ENCODE measurements around the gene CRK. TPM values are rescaled to one million over a fixed set of nuclear protein-coding genes. Genes with fewer than 3 reads are reported as not detected.

The CRK gene
- total and polyA plus RNA-seq, 8 donors: 18.0 to 87.5 (median 36.7) TPM

DNA sequence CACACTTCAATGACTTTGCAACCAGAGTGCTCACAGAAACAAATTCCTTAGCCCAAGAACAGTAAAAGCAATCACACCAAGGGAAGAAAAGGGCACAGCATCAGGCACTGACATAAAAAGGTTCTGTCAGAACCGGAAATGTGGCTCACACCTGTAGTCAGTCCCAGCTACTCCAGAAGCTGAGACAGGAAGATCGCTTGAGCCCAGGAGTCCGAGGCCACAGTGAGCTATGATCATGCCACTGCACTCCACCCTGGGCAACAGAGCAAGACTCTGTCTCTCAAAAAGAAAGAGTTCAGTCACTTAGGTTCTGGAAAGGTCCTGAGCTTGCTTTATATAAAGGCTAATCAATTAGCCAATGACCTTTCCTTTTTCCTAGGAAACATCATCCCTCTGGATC lies 78.7 kb downstream of the CRK start:
- H3K9me3 ChIP-seq: no peaks in the 10 kb centered on the region
- peaks cover 0 to 16% (median 13%) of the 10 kb centered on the region in 4 donors for H3K36me3 ChIP-seq
- no peak for DNase-seq
- peak overlapping the region in 3 of 5 donors; percentile 11 to 60 (median 35) for H3K27ac ChIP-seq
- 51 to 70% (median 58%) methylated on average over 3 of the region's 3 CpGs for WGBS, 5 donors
- H3K4me3 ChIP-seq: no peak overlapping the region
- intact Hi-C loops (cut with DNase I; ENCODE audit: low total_unique reads): no loop called here
- H3K27me3 ChIP-seq: no peaks in the 10 kb centered on the region
- TF ChIP-seq CTCF (IDR thresholded peaks at IDR 0.05) (no peak), POLR2AphosphoS5 (IDR thresholded peaks at IDR 0.05) (no peak), POLR2A (IDR thresholded peaks at IDR 0.05) (no peak), EP300 (IDR thresholded peaks at IDR 0.05) (no peak)
- peaks cover 91 to 100% (median 95%) of the 10 kb centered on the region in 4 donors for H3K4me1 ChIP-seq

- intact Hi-C loops (cut with DNase I; ENCODE audit: low total_unique reads): no loop called here
- peaks cover 83 to 100% (median 98%) of the 10 kb centered on the region in 4 donors for H3K4me1 ChIP-seq
- no peaks in the 10 kb centered on the region for H3K9me3 ChIP-seq
- H3K27me3 ChIP-seq: no peaks in the 10 kb centered on the region
- DNase-seq: no peak
- TF ChIP-seq EP300 (IDR thresholded peaks at IDR 0.05) (no peak), POLR2AphosphoS5 (IDR thresholded peaks at IDR 0.05) (no peak), POLR2A (IDR thresholded peaks at IDR 0.05) (no peak), CTCF (IDR thresholded peaks at IDR 0.05) (no peak)
- peaks cover 0 to 18% (median 14%) of the 10 kb centered on the region in 4 donors for H3K36me3 ChIP-seq
- peak overlapping the region in 4 of 5 donors; percentile 11 to 61 (median 40) for H3K27ac ChIP-seq
- no peak overlapping the region for H3K4me3 ChIP-seq
- 31 to 48% (median 37%) methylated on average over 5 of the region's 5 CpGs for WGBS, 5 donors
These were observed 80.0 kb downstream of the CRK start for GRCh38 chr17:1376061-1376460.

DNA sequence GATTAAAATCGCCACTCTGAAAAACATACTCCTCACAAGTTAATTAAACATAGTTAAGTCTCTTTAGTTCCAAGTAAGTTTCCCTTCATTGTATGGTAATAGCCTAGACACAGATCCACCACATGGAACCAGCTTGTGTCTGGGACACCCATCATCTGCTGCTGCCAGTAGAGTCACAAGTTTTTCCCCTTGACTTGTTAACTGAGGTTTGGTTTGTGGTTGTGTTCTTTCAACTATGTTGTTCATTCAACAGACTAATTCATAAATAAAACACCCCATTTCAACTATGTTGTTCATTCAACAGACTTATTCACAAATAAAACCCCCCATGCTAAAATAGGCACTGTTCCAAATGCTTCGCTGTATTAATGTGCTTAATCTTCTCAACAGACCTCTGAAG lies 80.4 kb downstream of the CRK start:
- 8 to 20% (median 15%) methylated on average over 2 of the region's 2 CpGs for WGBS, 5 donors
- intact Hi-C loops (cut with DNase I; ENCODE audit: low total_unique reads): no loop called here
- H3K27me3 ChIP-seq: no peaks in the 10 kb centered on the region
- H3K36me3 ChIP-seq: peaks cover 0 to 18% (median 14%) of the 10 kb centered on the region in 4 donors
- H3K4me3 ChIP-seq: no peak overlapping the region
- no peak for TF ChIP-seq POLR2A (IDR thresholded peaks at IDR 0.05)
- TF ChIP-seq POLR2AphosphoS5 (IDR thresholded peaks at IDR 0.05): no peak
- no peak for TF ChIP-seq EP300 (IDR thresholded peaks at IDR 0.05)
- TF ChIP-seq CTCF (IDR thresholded peaks at IDR 0.05): no peak
- H3K4me1 ChIP-seq: peaks cover 83 to 100% (median 98%) of the 10 kb centered on the region in 4 donors
- peak overlapping the region in 1 of 5 donors; percentile 60 for H3K27ac ChIP-seq
- no peak for DNase-seq
- no peaks in the 10 kb centered on the region for H3K9me3 ChIP-seq

- no peaks in the 10 kb centered on the region for H3K9me3 ChIP-seq
- peak overlapping the region in 4 of 5 donors; percentile 5 to 58 (median 48) for H3K27ac ChIP-seq
- whole genome bisulfite sequencing, 5 donors: 32 to 50% (median 35%) methylated on average over 10 of the region's 10 CpGs
- H3K36me3 ChIP-seq: peaks cover 0 to 18% (median 14%) of the 10 kb centered on the region in 4 donors
- peaks cover 73 to 99% (median 92%) of the 10 kb centered on the region in 4 donors for H3K4me1 ChIP-seq
- no peaks in the 10 kb centered on the region for H3K27me3 ChIP-seq
- intact Hi-C loops (cut with DNase I; ENCODE audit: low total_unique reads): no loop called here
- TF ChIP-seq CTCF (IDR thresholded peaks at IDR 0.05): no peak
- peak in 2 of 3 donors; percentile 30 to 45 for TF ChIP-seq POLR2AphosphoS5 (IDR thresholded peaks at IDR 0.05)
- DNase-seq: no peak
- H3K4me3 ChIP-seq: peak overlapping the region in 1 of 4 donors; percentile 11
These were observed 81.4 kb downstream of the CRK start for GRCh38 chr17:1374431-1375177.

Data from stomach (tissue), 9 donors.